RWPE1 (cell line): ENCODE measurements around the gene GUCY1A2.

Experiments
- CTCF ChIA-PET: fragments of 350-600 bp; sonication (Branson Sonifier 250); formaldehyde crosslinking; extraction: SDS; loops from one replicate; lab custom pipeline; 2021; lab: Yijun Ruan, JAX
- POLR2A ChIA-PET: fragments of 400-600 bp; formaldehyde crosslinking; extraction: SDS; loops from one replicate; lab custom pipeline; 2020; ENCODE audit warnings: antibody characterized with exemption; ENCODE audit not compliant: low non-redundant PET; lab: Yijun Ruan, JAX
- DNase-seq: peaks from one replicate; pipeline ENCODE4 v3.0.0; 2012; ENCODE audit warnings: low spot score
- H3K27ac ChIP-seq: fragments of 450-650 bp; 2 replicates; pipeline ENCODE4 v1.5.1; 2017
- CTCF ChIP-seq: fragments of 450-650 bp; conservative IDR thresholded peaks from 2 replicates; pipeline ENCODE4 v1.5.1; 2017; ENCODE audit warnings: low read depth, mild to moderate bottlenecking

GUCY1A2 gene

GRCh38 chr11:106624377-106624776 is 393.9 kb downstream of the GUCY1A2 start:
- TF ChIP-seq CTCF: no peak
- H3K27ac ChIP-seq: no peak overlapping the region
- DNase-seq: no peak
- CTCF ChIA-PET: interaction anchor here (0.8 kb wide), 1 partner anchor 128 kb away, joined by 5 read pairs; no protein-coding TSS in a partner anchor
- POLR2A ChIA-PET: no interaction called here
